ENCODE results near the gene ATF1.
"Not testable (repeated sequence)": the region's sequence is repeated elsewhere in the genome, so short reads cannot be mapped to it uniquely, and the experiment has no call there.

The ATF1 gene

DNA sequence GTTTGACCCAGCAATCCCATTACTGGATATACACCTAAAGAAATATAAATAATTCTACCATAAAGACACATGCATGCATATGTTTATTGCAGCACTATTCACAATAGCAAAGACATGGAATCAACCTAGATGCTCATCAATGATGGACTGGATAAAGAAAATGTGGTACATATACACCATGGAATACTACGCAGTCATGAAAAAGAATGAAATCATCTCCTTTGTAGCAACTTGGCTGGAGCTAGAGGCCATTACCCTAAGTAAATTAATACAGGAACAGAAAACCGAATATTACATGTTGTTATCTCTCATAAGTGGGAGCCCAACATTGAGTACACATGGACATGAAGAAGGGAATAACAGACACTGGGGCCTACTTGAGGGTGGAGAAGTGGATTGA is 91.8 kb downstream of the ATF1 start:
- DNase-seq (ENCODE audit: low read depth, low spot score): not testable (repeated sequence)

DNA sequence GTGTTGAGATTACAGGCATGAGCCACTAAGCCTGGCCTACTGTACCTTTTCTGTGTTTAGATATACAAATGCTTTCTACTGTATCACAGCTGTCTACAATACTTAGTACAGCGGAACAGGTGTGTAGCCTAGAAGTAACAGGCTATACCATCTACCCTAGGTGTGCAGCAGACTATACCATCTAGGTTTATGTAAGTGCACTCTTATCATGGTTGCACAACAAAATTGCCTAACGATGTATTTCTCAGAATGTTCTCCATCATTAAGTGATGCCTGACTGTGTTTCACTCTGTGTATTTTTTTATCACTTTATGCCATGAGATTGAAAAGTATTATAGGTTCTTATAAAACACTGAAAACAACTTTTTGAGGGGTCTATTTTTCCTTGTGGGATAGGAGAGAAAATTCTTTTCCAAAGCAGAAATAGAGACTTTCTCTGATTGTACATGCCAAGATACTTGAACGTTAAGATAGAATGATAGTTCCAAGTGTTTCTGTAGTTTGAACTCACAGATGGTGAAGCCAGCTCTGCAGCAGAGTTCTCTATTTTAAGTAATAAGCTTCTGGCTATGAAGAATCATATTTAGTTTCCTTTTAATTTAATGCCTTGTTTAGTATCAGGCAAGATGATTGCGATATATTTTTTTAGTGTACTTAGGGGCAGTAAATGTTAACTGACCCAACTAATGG is 95.9 kb downstream of the ATF1 start:
- no peak for DNase-seq (ENCODE audit: low read depth, low spot score)

DNA sequence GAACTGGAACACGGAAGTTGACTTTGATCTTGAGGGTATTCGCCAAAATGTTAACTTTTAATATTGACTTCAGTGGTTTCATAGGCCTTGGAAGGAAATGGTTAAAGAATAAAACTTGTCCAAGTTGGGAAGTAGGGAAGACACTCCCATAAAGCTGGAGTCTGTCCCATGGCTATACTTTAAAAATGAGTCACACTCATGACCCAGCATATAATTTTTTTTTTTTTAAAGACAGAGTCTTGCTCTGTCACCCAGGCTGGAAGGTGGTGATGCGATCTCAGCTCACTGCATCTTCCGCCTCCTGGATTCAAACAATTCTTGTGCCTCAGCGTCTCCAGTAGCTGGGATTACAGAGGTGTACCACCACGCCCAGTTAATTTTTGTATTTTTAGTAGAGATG is 98.4 kb downstream of the ATF1 start:
- DNase-seq (ENCODE audit: low read depth, low spot score): no peak

DNA sequence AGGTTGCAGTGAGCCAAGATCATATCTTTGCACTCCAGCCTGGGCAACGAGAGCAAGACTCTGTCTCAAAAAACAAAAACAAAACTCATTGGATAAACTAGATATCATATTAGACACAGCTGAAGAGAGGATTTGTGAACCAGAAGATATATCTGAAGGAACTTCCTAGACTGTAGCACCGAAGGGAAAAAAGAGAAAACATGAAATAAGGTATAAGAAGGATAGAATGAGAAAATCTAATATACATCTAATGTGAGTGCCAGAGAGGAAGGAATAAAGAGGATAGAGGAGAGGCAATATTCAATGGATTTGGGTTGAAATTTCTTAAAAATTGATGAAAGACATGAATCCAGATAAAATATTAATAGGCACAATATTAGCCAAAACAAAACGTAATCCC is 101.4 kb downstream of the ATF1 start:
- no peak for DNase-seq (ENCODE audit: low read depth, low spot score)

DNA sequence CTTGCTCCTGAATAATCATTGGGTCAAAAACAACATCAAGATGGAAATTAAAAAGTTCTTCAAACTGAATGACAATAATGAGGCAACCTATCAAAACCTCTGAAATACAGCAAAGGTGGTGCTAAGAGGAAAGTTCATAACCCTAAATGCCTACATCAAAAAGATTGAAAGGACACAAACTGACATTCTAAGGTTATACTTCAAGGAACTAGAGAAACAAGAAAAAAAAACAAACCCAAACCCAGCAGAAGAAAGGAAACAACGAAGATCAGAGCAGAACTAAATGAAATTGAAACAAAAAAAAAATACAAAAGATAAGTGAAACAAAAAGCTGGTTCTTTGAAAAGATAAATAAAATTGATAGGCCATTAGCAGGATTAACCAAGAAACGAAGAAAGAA is 105.0 kb downstream of the ATF1 start:
- DNase-seq (ENCODE audit: low read depth, low spot score): not testable (repeated sequence)
